Endothelial cell of umbilical vein (primary cell): ENCODE data around the gene KCNN1.

Experiments
- EZH2 ChIP-seq: IDR thresholded peaks from 2 replicates; pipeline ENCODE4 v1.6.1; 2012; ENCODE audit warnings: borderline replicate concordance, low read depth, mild to moderate bottlenecking, moderate library complexity, low read length, inconsistent platforms; ENCODE audit not compliant: severe bottlenecking
- FOS ChIP-seq: IDR thresholded peaks from 2 replicates; pipeline ENCODE4 v1.6.1; 2011; ENCODE audit warnings: mild to moderate bottlenecking, low read length, moderate library complexity, borderline replicate concordance; ENCODE audit not compliant: insufficient read depth
- GATA2 ChIP-seq: IDR thresholded peaks from 2 replicates; pipeline ENCODE4 v1.7.0; 2011; ENCODE audit warnings: low read depth, mild to moderate bottlenecking, moderate library complexity, mixed read lengths, low read length; ENCODE audit not compliant: insufficient read length, insufficient read depth
- JUN ChIP-seq: IDR thresholded peaks from 2 replicates; pipeline ENCODE4 v1.6.1; 2011; ENCODE audit warnings: borderline replicate concordance, low read depth; ENCODE audit not compliant: insufficient read length, insufficient read depth
- MYC ChIP-seq: IDR thresholded peaks from one replicate; pipeline ENCODE4 v1.6.1; 2011; ENCODE audit warnings: mild to moderate bottlenecking, low read depth, low read length
- POLR2A ChIP-seq: IDR thresholded peaks from 2 replicates; pipeline ENCODE4 v1.6.1; 2012; ENCODE audit warnings: low read depth, mild to moderate bottlenecking, control low read depth, low read length
- TF ChIP-seq, protein P1 (sequence below), 2 donors: IDR thresholded peaks; 1 replicate in 1 of 2; 2 replicates in 1 of 2; pipeline ENCODE4 v1.5.1; 2011; ENCODE audit warnings: low read length in 2 of 2, mild to moderate bottlenecking in 2 of 2, moderate library complexity in 2 of 2, control low read depth in 1 of 2, inconsistent platforms in 1 of 2, low read depth in 1 of 2; ENCODE audit not compliant: insufficient read depth in 1 of 2; ENCODE audit errors: extremely low read depth in 1 of 2
- TF ChIP-seq, protein P2 (sequence below): IDR thresholded peaks from 2 replicates; pipeline ENCODE4 v1.6.1; 2011; ENCODE audit not compliant: insufficient read depth, insufficient read length

- TF ChIP-seq, protein P1, sequence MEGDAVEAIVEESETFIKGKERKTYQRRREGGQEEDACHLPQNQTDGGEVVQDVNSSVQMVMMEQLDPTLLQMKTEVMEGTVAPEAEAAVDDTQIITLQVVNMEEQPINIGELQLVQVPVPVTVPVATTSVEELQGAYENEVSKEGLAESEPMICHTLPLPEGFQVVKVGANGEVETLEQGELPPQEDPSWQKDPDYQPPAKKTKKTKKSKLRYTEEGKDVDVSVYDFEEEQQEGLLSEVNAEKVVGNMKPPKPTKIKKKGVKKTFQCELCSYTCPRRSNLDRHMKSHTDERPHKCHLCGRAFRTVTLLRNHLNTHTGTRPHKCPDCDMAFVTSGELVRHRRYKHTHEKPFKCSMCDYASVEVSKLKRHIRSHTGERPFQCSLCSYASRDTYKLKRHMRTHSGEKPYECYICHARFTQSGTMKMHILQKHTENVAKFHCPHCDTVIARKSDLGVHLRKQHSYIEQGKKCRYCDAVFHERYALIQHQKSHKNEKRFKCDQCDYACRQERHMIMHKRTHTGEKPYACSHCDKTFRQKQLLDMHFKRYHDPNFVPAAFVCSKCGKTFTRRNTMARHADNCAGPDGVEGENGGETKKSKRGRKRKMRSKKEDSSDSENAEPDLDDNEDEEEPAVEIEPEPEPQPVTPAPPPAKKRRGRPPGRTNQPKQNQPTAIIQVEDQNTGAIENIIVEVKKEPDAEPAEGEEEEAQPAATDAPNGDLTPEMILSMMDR (IDR thresholded peaks at IDR 0.05; ENCODE audit: extremely low read depth in 1 of 2, insufficient read depth in 1 of 2, low read depth in 1 of 2, low read length in 2 of 2): no peak
- no peak for TF ChIP-seq EZH2
- peak; percentile 22 for TF ChIP-seq GATA2
- no peak for TF ChIP-seq POLR2A
- no peak for TF ChIP-seq JUN
- TF ChIP-seq, protein P2, sequence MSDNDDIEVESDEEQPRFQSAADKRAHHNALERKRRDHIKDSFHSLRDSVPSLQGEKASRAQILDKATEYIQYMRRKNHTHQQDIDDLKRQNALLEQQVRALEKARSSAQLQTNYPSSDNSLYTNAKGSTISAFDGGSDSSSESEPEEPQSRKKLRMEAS: no peak
- TF ChIP-seq MYC: no peak
- TF ChIP-seq FOS: peak; percentile 23
These were observed 50.6 kb downstream of the KCNN1 start for GRCh38 chr19:18017275-18018083.
